ENCODE measurements around the gene SAFB2. TPM values are rescaled to one million over a fixed set of nuclear protein-coding genes. Genes with fewer than 3 reads are reported as not detected.

SAFB2 gene
- total RNA-seq, 4 donors from 2014 or later: 45.0 to 250 (median 129) TPM

DNA sequence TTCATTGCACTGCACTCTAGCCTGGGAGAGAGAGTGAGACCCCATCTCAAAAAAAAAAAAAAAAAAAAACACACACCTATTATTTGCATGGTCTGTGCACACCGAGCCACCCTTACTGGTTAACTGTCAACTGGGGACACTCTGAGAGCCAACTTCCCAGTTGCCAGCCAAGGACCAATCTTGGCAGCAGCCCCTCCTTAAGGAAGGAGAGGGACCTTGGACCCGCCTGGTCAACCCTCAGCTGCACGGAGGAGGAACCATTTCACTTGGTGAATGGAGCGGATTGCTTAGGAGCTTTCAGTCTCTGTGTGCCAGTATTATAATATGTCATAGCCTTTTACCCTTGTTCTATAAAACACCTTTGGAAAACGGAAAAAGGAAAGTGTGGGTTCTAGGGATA lies 32.8 kb upstream of the SAFB2 start:
- no peaks in the 10 kb centered on the region for H3K9me3 ChIP-seq
- TF ChIP-seq POLR2A (IDR thresholded peaks at IDR 0.05): no peak
- TF ChIP-seq, protein P1, sequence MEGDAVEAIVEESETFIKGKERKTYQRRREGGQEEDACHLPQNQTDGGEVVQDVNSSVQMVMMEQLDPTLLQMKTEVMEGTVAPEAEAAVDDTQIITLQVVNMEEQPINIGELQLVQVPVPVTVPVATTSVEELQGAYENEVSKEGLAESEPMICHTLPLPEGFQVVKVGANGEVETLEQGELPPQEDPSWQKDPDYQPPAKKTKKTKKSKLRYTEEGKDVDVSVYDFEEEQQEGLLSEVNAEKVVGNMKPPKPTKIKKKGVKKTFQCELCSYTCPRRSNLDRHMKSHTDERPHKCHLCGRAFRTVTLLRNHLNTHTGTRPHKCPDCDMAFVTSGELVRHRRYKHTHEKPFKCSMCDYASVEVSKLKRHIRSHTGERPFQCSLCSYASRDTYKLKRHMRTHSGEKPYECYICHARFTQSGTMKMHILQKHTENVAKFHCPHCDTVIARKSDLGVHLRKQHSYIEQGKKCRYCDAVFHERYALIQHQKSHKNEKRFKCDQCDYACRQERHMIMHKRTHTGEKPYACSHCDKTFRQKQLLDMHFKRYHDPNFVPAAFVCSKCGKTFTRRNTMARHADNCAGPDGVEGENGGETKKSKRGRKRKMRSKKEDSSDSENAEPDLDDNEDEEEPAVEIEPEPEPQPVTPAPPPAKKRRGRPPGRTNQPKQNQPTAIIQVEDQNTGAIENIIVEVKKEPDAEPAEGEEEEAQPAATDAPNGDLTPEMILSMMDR (IDR thresholded peaks at IDR 0.05): no peak
- H3K27me3 ChIP-seq: no peaks in the 10 kb centered on the region
- H3K27ac ChIP-seq: no peak overlapping the region
- intact Hi-C loops (cut with DNase I; ENCODE audit: low total_unique reads): no loop called here
- H3K4me3 ChIP-seq: no peak overlapping the region
- no peaks in the 10 kb centered on the region for H3K4me1 ChIP-seq
- peaks cover 0 to 2% of the 10 kb centered on the region in 2 donors for H3K36me3 ChIP-seq
- DNase-seq: no peak

DNA sequence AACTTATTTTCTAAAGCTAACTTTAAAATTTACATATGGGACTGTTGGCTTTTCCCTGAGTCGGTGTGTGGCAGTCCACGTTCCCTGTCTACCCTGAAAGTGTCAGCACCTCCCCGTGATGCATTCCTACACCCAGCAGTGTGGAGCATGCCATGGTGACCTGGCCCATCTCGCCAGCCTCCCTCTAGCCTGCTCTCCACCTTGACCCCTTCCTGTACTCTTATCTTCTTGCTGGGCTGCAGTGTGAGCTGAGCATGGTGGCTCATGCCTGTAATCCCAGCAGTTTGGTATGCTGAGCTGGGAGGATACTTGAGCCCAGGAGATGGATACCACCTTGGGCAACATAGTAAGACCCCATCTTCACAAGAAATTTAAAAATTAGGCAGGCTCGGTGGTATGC lies 32.4 kb upstream of the SAFB2 start:
- DNase-seq: no peak
- Histone ChIP-seq H3K4me1 (no peaks in the 10 kb centered on the region), H3K36me3 (peaks cover 0 to 2% of the 10 kb centered on the region in 2 donors), H3K27ac (no peak overlapping the region), H3K4me3 (no peak overlapping the region), H3K9me3 (no peaks in the 10 kb centered on the region), H3K27me3 (no peaks in the 10 kb centered on the region)
- no peak for TF ChIP-seq POLR2A (IDR thresholded peaks at IDR 0.05)
- TF ChIP-seq, protein P1 (IDR thresholded peaks at IDR 0.05): no peak
- intact Hi-C loops (cut with DNase I; ENCODE audit: low total_unique reads): no loop called here

DNA sequence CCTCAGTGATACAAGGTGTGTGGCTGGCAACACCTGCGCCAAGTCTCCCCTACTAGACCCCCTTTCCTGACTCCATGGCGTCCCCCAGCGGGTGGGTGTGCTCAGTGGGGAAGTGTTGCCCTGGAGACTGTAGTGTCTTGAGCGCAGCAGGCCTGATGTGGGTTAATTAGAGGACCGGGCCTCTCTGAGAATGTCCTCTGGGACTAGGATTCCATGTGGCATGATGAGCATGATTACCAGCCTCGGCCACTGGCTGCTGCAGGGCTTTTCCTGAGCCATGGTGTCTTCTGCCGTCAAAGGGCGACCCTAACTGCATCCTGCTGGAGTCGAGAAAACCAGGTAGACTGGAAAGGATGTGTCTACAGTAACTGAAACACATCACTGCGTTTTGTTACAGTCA lies 29.7 kb upstream of the SAFB2 start:
- no peak for DNase-seq
- no peak for TF ChIP-seq POLR2A (IDR thresholded peaks at IDR 0.05)
- TF ChIP-seq, protein P1 (IDR thresholded peaks at IDR 0.05): no peak
- no peak overlapping the region for H3K27ac ChIP-seq
- peaks cover 0 to 2% of the 10 kb centered on the region in 2 donors for H3K36me3 ChIP-seq
- no peaks in the 10 kb centered on the region for H3K4me1 ChIP-seq
- no peaks in the 10 kb centered on the region for H3K9me3 ChIP-seq
- no peaks in the 10 kb centered on the region for H3K27me3 ChIP-seq
- intact Hi-C loops (cut with DNase I; ENCODE audit: low total_unique reads): no loop called here
- no peak overlapping the region for H3K4me3 ChIP-seq

DNA sequence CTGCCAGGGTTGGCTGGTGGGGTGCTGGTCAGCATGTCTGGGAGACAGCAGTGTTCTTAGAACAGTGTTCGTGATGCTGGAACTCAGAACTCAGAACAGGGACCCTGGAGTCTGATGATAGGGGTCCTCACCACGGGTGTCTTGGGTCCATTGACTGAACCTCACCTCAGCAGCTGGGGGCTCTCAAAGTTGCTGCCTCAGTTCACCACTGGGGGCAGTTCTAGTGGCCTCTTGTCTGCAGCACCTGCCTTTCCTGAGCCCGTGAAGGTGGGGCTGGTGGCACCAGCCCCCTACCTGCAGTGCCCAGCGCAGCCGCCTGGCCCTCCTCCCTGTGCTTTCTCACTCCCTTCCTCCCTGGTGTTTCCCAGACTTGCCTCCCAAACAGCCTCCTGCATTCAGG lies 28.8 kb upstream of the SAFB2 start:
- Histone ChIP-seq H3K4me1 (no peaks in the 10 kb centered on the region), H3K27ac (no peak overlapping the region), H3K27me3 (no peaks in the 10 kb centered on the region), H3K4me3 (no peak overlapping the region), H3K9me3 (no peaks in the 10 kb centered on the region), H3K36me3 (peaks cover 0 to 2% of the 10 kb centered on the region in 2 donors)
- intact Hi-C loops (cut with DNase I; ENCODE audit: low total_unique reads): no loop called here
- TF ChIP-seq, protein P1 (IDR thresholded peaks at IDR 0.05): no peak
- no peak for TF ChIP-seq POLR2A (IDR thresholded peaks at IDR 0.05)
- no peak for DNase-seq

DNA sequence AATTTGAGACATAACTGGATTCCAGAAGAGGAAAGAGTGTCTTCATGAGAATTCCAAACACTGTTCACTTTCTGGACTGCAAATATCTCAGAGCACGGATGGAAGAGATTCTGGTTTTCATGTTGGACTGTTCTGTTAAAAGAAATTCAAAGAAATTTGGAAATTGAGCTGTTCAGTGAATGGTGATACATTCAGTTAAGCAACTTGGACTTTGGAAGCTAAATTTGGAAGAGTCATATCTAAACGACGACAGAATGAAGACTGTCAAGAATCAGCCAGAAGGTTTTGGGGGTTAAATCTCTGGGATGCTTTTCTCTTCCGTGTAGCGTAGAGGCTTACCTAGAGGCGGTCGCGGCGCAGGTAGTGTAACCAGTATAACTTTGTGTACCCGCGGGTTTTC lies 25.9 kb upstream of the SAFB2 start:
- no peak for TF ChIP-seq POLR2A (IDR thresholded peaks at IDR 0.05)
- TF ChIP-seq, protein P1 (IDR thresholded peaks at IDR 0.05): no peak
- no peak for DNase-seq
- no peaks in the 10 kb centered on the region for H3K9me3 ChIP-seq
- H3K27me3 ChIP-seq: no peaks in the 10 kb centered on the region
- no peaks in the 10 kb centered on the region for H3K4me1 ChIP-seq
- intact Hi-C loops (cut with DNase I; ENCODE audit: low total_unique reads): no loop called here
- H3K27ac ChIP-seq: no peak overlapping the region
- H3K4me3 ChIP-seq: no peak overlapping the region
- H3K36me3 ChIP-seq: peaks cover 0 to 2% of the 10 kb centered on the region in 2 donors

Data from uterus (tissue), 4 donors.